GM23338 (cell line): ENCODE data around the gene XYLT1. TPM values are rescaled to one million over a fixed set of nuclear protein-coding genes. Genes with fewer than 3 reads are reported as not detected.

ENCODE experiments used
- ATAC-seq: fragments of 200-7000 bp; cut with Tn5 transposase; 3 replicates; pipeline ENCODE4 v1.9.1; 2020
- DNase-seq: peaks from one replicate; pipeline ENCODE4 v3.0.0-alpha.2; 2015; ENCODE audit warnings: low spot score
- H2AFZ ChIP-seq: fragments of 200-600 bp; sonication (generic); 2 replicates; pipeline ENCODE4 v1.8.0; 2016; ENCODE audit warnings: antibody characterized with exemption, mild to moderate bottlenecking, moderate library complexity
- H3F3A ChIP-seq: fragments of 200-600 bp; sonication (generic); replicated peaks from 2 replicates; pipeline ENCODE4 v1.8.0; 2017; ENCODE audit warnings: antibody characterized with exemption, mixed run types, low read depth
- H3K27ac ChIP-seq: fragments of 200-600 bp; sonication (generic); 2 replicates; pipeline ENCODE4 v1.6.1; 2016; ENCODE audit warnings: low read depth
- H3K27me3 ChIP-seq: fragments of 200-600 bp; sonication (generic); 2 replicates; pipeline ENCODE4 v1.8.0; 2016; ENCODE audit warnings: mild to moderate bottlenecking, mixed run types, moderate library complexity; ENCODE audit not compliant: insufficient read depth
- H3K36me3 ChIP-seq: fragments of 200-600 bp; sonication (generic); 2 replicates; pipeline ENCODE4 v1.8.0; 2016; ENCODE audit warnings: mild to moderate bottlenecking; ENCODE audit not compliant: insufficient read depth
- H3K4me1 ChIP-seq: fragments of 200-600 bp; sonication (generic); 2 replicates; pipeline ENCODE4 v1.8.0; 2016; ENCODE audit warnings: mild to moderate bottlenecking, moderate library complexity; ENCODE audit not compliant: insufficient read depth
- H3K4me2 ChIP-seq: fragments of 200-600 bp; sonication (generic); 2 replicates; pipeline ENCODE4 v1.7.1; 2017; ENCODE audit warnings: mixed run types
- H3K4me3 ChIP-seq: fragments of 200-600 bp; sonication (generic); 2 replicates; pipeline ENCODE4 v1.6.1; 2016; ENCODE audit warnings: mixed run types
- H3K79me2 ChIP-seq: fragments of 200-600 bp; sonication (generic); replicated peaks from 2 replicates; pipeline ENCODE4 v1.8.0; 2017; ENCODE audit warnings: mild to moderate bottlenecking; ENCODE audit not compliant: insufficient read depth
- H3K9me2 ChIP-seq: fragments of 200-600 bp; sonication (generic); 2 replicates; pipeline ENCODE4 v1.8.0; 2017; ENCODE audit not compliant: insufficient read depth
- H4K20me1 ChIP-seq: fragments of 200-600 bp; sonication (generic); replicated peaks from 2 replicates; pipeline ENCODE4 v1.8.0; 2017; ENCODE audit warnings: mild to moderate bottlenecking; ENCODE audit not compliant: insufficient read depth
- H3K27ac Mint-ChIP-seq: 2 replicates; pipeline ENCODE4 v1.8.0; 2020; ENCODE audit warnings: inconsistent platforms, mild to moderate bottlenecking, moderate library complexity, mixed read lengths
- H3K27me3 Mint-ChIP-seq: 3 replicates; pipeline ENCODE4 v1.8.0; 2022; ENCODE audit warnings: low read depth, mild to moderate bottlenecking, moderate library complexity, mixed read lengths, inconsistent platforms; ENCODE audit not compliant: insufficient read depth, poor library complexity
- H3K36me3 Mint-ChIP-seq: 3 replicates; pipeline ENCODE4 v1.8.0; 2021; ENCODE audit warnings: low read depth, mild to moderate bottlenecking, inconsistent platforms, moderate library complexity, mixed read lengths
- H3K4me1 Mint-ChIP-seq: 3 replicates; pipeline ENCODE4 v1.8.0; 2020; ENCODE audit warnings: mild to moderate bottlenecking, inconsistent platforms, mixed read lengths
- H3K4me3 Mint-ChIP-seq: 3 replicates; pipeline ENCODE4 v1.8.0; 2021; ENCODE audit warnings: moderate library complexity, mild to moderate bottlenecking, inconsistent platforms, mixed read lengths
- H3K9me3 Mint-ChIP-seq: 3 replicates; pipeline ENCODE4 v1.8.0; 2020; ENCODE audit warnings: moderate library complexity, mild to moderate bottlenecking, inconsistent platforms, mixed read lengths
- ETS1 ChIP-seq: IDR thresholded peaks from 2 replicates; pipeline ENCODE4 v1.6.1; 2016; ENCODE audit warnings: antibody characterized with exemption
- EZH2 ChIP-seq: fragments of 200-600 bp; sonication (generic); IDR thresholded peaks from one replicate; pipeline ENCODE4 v1.8.0; 2017; ENCODE audit warnings: antibody characterized with exemption, mild to moderate bottlenecking, low read depth; ENCODE audit not compliant: unreplicated experiment
- JUNB ChIP-seq: IDR thresholded peaks from one replicate; pipeline ENCODE4 v1.6.1; 2016; ENCODE audit warnings: antibody characterized with exemption; ENCODE audit not compliant: unreplicated experiment
- NANOG ChIP-seq: IDR thresholded peaks from 2 replicates; pipeline ENCODE4 v1.6.1; 2016; ENCODE audit warnings: antibody characterized with exemption, borderline replicate concordance
- POLR2AphosphoS5 ChIP-seq: IDR thresholded peaks from 2 replicates; pipeline ENCODE4 v1.6.1; 2016; ENCODE audit warnings: antibody characterized with exemption, low read depth
- REST ChIP-seq: IDR thresholded peaks from one replicate; pipeline ENCODE4 v1.6.1; 2018; ENCODE audit warnings: antibody characterized with exemption; ENCODE audit not compliant: unreplicated experiment
- ZNF331 ChIP-seq: fragments of 250-450 bp; sonication (Bioruptor Pico); IDR thresholded peaks from 2 replicates; pipeline ENCODE4 v1.5.0; 2020; ENCODE audit warnings: low read depth, mild to moderate bottlenecking, moderate library complexity
- ZNF462 ChIP-seq: fragments of 250-450 bp; sonication (Bioruptor Pico); IDR thresholded peaks from 2 replicates; pipeline ENCODE4 v1.5.0; 2020; ENCODE audit warnings: mild to moderate bottlenecking, moderate library complexity
- polyA plus RNA-seq: library from polyadenylated mRNA; unstranded; fragments of >200 nt; fragmentation: Nextera tagmentation; extraction: Ambion mirVana; gene quantifications from 2 replicates; pipeline ENCODE4 v1.2.1, GENCODE V29; 2016
- total RNA-seq: library from RNA; depleted of rRNA; stranded (reverse); fragments of >200 nt; shearing (Covaris generic); gene quantifications from 2 replicates; pipeline ENCODE4 v1.2.3, GENCODE V29; 2014

XYLT1 gene
- total and polyA plus RNA-seq, 2 experiments from 2014 or later: 3.5 to 24.7 TPM

GRCh38 chr16:17382949-17383863 is 87.6 kb downstream of the XYLT1 start:
- TF ChIP-seq ZNF331 (CRISPR knock-in tag): no peak
- TF ChIP-seq REST: no peak
- no peak for TF ChIP-seq ETS1
- no peak for TF ChIP-seq POLR2AphosphoS5
- TF ChIP-seq ZNF462 (CRISPR knock-in tag): no peak
- no peak for TF ChIP-seq EZH2
- no peak for TF ChIP-seq JUNB
- no peak for TF ChIP-seq NANOG
- H3K27me3 ChIP-seq: no peaks in the 10 kb centered on the region
- peaks cover 66% of the 10 kb centered on the region for H3K79me2 ChIP-seq
- H2AFZ ChIP-seq: no peak overlapping the region
- DNase-seq (no peak), ATAC-seq (no peak)
- no peaks in the 10 kb centered on the region for H4K20me1 ChIP-seq
- no peaks in the 10 kb centered on the region for H3K36me3 Mint-ChIP-seq
- peaks cover 77% of the 10 kb centered on the region for H3K4me1 Mint-ChIP-seq
- peak overlapping the region; percentile 25 for H3K27ac Mint-ChIP-seq
- no peaks in the 10 kb centered on the region for H3K9me3 Mint-ChIP-seq
- peak overlapping the region; percentile 61 for H3K4me2 ChIP-seq
- peak overlapping the region; percentile 89; the same call in 1 of the 2 replicates for H3K27ac ChIP-seq
- peaks cover 5% of the 10 kb centered on the region for H3K27me3 Mint-ChIP-seq
- 0 out of 2 replicates have a peak, but pooled peaks cover 3% of the 10 kb centered on the region for H3F3A ChIP-seq
- H3K9me2 ChIP-seq: no peaks in the 10 kb centered on the region
- H3K4me3 Mint-ChIP-seq: no peak overlapping the region
- H3K4me3 ChIP-seq: no peak overlapping the region
- no peaks in the 10 kb centered on the region for H3K36me3 ChIP-seq
- peaks cover 80% of the 10 kb centered on the region for H3K4me1 ChIP-seq
